GM23338 (cell line): Measurements from ENCODE around the gene THOC2.
"Not testable (repeated sequence)": the region's sequence is repeated elsewhere in the genome, so short reads cannot be mapped to it uniquely, and the experiment has no call there.

Experiments
- CREB1 ChIP-seq: fragments of 250-450 bp; sonication (Bioruptor Pico); IDR thresholded peaks from 2 replicates; pipeline ENCODE4 v1.5.0; 2020; ENCODE audit warnings: low read depth, mild to moderate bottlenecking, moderate library complexity
- EZH2 ChIP-seq: fragments of 200-600 bp; sonication (generic); IDR thresholded peaks from one replicate; pipeline ENCODE4 v1.8.0; 2017; ENCODE audit warnings: antibody characterized with exemption, mild to moderate bottlenecking, low read depth; ENCODE audit not compliant: unreplicated experiment
- EZH2phosphoT487 ChIP-seq: fragments of 200-600 bp; sonication (generic); IDR thresholded peaks from one replicate; pipeline ENCODE4 v1.8.1; 2018; ENCODE audit warnings: antibody characterized with exemption; ENCODE audit not compliant: unreplicated experiment
- JUNB ChIP-seq: IDR thresholded peaks from one replicate; pipeline ENCODE4 v1.6.1; 2016; ENCODE audit warnings: antibody characterized with exemption; ENCODE audit not compliant: unreplicated experiment
- NANOG ChIP-seq: IDR thresholded peaks from 2 replicates; pipeline ENCODE4 v1.6.1; 2016; ENCODE audit warnings: antibody characterized with exemption, borderline replicate concordance
- POLR2AphosphoS5 ChIP-seq: IDR thresholded peaks from 2 replicates; pipeline ENCODE4 v1.6.1; 2016; ENCODE audit warnings: antibody characterized with exemption, low read depth
- REST ChIP-seq: IDR thresholded peaks from one replicate; pipeline ENCODE4 v1.6.1; 2018; ENCODE audit warnings: antibody characterized with exemption; ENCODE audit not compliant: unreplicated experiment
- ZNF331 ChIP-seq: fragments of 250-450 bp; sonication (Bioruptor Pico); IDR thresholded peaks from 2 replicates; pipeline ENCODE4 v1.5.0; 2020; ENCODE audit warnings: low read depth, mild to moderate bottlenecking, moderate library complexity
- TF ChIP-seq, protein P1 (sequence below), 2 experiments: fragments of 200-600 bp in 1 of 2; sonication (generic) in 1 of 2; conservative IDR thresholded peaks; 2 replicates each; pipeline versions ENCODE4 v1.5.1 to v1.6.1; 2016 to 2017; ENCODE audit warnings: antibody characterized with exemption in 2 of 2, low read depth in 2 of 2, mild to moderate bottlenecking in 2 of 2, moderate library complexity in 1 of 2
- TF ChIP-seq, protein P2 (sequence below): IDR thresholded peaks from 2 replicates; pipeline ENCODE4 v1.6.1; 2016; ENCODE audit warnings: antibody characterized with exemption

GRCh38 chrX:123735137-123735536, 2.3 kb upstream of the THOC2 start:
- TF ChIP-seq REST; EZH2; POLR2AphosphoS5; CREB1; JUNB; EZH2phosphoT487; ZNF331 (CRISPR knock-in tag); NANOG: not testable (repeated sequence)
- TF ChIP-seq, protein P1, sequence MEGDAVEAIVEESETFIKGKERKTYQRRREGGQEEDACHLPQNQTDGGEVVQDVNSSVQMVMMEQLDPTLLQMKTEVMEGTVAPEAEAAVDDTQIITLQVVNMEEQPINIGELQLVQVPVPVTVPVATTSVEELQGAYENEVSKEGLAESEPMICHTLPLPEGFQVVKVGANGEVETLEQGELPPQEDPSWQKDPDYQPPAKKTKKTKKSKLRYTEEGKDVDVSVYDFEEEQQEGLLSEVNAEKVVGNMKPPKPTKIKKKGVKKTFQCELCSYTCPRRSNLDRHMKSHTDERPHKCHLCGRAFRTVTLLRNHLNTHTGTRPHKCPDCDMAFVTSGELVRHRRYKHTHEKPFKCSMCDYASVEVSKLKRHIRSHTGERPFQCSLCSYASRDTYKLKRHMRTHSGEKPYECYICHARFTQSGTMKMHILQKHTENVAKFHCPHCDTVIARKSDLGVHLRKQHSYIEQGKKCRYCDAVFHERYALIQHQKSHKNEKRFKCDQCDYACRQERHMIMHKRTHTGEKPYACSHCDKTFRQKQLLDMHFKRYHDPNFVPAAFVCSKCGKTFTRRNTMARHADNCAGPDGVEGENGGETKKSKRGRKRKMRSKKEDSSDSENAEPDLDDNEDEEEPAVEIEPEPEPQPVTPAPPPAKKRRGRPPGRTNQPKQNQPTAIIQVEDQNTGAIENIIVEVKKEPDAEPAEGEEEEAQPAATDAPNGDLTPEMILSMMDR (conservative IDR thresholded peaks at IDR 0.05; ENCODE audit: low read depth in 2 of 2), result not testable (repeated sequence)
- TF ChIP-seq, protein P2, sequence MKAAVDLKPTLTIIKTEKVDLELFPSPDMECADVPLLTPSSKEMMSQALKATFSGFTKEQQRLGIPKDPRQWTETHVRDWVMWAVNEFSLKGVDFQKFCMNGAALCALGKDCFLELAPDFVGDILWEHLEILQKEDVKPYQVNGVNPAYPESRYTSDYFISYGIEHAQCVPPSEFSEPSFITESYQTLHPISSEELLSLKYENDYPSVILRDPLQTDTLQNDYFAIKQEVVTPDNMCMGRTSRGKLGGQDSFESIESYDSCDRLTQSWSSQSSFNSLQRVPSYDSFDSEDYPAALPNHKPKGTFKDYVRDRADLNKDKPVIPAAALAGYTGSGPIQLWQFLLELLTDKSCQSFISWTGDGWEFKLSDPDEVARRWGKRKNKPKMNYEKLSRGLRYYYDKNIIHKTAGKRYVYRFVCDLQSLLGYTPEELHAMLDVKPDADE, result not testable (repeated sequence)
